ENCODE data around the gene IFT122.
"Not testable (repeated sequence)": the region's sequence is repeated elsewhere in the genome, so short reads cannot be mapped to it uniquely, and the experiment has no call there.

IFT122 gene

DNA sequence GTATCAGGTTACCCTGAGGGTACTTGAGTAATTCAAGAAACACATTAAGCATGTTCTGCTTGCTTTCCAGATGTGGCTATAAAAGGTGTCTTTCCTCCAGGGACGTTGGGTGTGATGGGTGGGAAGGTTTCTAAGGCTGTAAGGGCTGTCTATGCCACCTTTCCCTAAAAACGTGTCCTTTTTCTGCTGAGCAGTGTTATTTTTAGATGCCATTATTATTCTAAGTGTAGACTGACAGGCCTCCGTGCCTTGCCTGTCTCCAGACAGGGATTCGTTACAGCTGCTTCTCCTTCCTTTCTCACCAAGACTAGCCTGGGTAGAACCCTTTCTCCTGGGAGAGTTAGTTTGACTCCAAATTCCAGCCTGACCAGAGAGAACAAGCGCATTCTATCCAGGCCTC lies 61.6 kb downstream of the IFT122 start:
- DNase-seq: no peak

DNA sequence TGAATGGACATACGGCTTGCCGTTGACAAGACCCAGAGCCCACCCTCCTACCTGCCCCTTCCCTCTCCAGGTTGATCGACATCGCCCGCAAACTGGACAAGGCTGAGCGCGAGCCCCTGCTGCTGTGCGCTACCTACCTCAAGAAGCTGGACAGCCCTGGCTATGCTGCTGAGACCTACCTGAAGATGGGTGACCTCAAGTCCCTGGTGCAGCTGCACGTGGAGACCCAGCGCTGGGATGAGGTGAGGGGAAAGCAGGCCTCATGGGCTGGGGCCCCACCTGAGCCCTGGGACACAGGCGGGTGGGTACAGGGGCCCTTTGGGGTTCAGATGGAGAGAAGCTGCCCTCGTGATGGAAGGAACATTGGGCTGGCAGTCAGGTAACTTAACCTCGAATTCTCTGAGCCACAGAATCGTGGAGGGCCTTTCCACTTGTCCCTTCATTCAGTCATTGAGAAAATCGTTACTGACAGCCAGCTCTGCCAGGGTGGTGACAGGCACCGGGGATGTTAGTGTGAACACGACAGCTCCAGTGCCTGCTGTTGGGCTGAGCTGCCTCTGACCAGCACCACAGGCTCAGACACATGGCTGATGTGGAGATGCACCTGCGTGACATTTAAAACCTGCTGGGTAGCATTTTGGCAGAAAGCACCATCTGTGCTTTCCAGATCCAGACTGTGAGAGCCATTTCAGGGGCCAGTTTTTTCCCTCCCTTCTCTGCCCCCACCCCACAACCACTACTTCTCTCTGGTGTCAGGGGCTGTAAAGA lies 62.8 kb downstream of the IFT122 start:
- no peak for DNase-seq

DNA sequence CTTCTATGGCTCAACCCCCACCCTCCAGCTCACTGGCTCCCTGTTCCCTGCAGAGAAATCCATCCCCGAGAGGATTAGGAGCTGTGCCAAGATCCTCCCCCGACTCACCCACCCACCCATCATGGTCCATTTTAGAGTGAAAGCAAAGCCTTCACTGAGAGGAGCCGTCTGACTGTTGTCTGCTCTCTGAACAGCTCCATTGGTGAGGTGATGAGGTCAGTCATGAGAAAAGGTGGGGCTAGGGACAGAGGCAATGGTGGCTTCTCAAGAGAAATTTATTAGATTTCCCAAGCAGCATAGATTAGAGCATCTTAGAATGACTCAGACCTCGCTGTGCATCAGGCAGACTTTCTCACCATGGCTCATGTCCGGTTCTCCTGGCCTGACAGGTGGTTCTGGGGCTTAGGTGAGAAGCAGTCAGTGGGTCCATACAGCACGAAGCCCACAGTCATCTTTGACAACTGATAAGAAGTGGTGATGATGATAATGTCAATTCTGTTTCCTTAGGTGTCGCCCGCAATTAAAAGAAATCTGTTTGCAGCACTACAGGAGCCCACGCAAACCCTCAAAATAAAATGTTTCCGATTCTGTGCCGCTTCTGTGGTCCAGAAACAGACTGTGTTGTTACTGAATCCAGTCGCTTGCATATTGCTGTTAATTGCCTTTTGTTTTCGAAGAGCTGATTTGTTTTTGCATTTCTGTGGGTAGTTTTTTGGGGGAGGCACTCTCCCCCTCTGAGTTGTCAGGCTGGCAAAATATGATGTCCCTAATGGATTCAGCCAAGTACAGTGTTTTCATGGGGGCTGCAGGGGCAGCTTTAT lies 63.7 kb downstream of the IFT122 start:
- DNase-seq: no peak

DNA sequence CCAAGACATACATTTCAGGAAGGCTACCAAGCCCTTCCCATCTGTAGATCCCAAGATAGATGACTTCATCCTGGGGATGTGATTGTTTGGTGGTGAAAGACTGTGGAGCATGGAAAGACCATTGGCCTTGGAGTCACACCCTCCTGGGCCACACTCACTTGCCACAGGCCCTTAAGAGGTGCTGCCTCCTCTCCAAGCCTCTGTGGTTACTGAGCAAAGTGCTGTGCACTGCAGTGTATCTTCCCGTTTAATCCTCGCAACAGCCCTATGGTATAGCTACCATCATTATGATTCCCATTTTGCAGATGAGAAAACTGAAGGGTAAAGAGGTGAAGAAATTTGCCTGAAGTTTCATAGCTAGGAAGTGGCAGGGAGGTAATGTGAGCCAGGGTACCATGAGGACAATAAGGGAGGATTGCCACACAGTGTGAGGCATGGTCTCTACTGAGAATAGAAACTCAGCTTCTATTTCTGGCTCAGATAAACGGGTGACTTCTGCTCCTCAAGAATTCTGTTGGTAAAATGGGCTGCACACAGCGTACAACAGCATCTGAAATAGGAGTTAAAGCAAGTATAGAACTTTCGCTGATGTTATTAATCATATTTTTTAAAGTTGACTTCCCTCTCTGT lies 64.6 kb downstream of the IFT122 start:
- DNase-seq: no peak

DNA sequence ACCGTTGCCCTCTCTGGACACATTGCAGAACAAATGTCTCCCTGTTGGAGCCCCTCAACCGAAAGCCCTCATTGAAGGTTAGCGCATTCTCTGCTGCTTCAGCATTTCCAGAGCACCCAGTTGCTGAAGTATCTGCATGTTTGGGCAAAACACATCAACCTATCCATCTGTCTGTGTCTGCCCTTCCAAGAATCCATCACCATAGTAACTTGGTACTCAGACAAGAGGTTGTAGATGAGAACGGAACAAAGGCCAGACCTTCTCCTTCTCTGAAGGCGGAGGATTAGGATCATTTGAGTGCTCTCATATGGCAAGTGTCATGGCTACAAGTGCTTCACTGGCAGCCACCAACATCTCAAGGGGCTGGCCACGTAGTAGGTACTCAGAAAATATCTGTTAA lies 65.3 kb downstream of the IFT122 start:
- DNase-seq: no peak

DNA sequence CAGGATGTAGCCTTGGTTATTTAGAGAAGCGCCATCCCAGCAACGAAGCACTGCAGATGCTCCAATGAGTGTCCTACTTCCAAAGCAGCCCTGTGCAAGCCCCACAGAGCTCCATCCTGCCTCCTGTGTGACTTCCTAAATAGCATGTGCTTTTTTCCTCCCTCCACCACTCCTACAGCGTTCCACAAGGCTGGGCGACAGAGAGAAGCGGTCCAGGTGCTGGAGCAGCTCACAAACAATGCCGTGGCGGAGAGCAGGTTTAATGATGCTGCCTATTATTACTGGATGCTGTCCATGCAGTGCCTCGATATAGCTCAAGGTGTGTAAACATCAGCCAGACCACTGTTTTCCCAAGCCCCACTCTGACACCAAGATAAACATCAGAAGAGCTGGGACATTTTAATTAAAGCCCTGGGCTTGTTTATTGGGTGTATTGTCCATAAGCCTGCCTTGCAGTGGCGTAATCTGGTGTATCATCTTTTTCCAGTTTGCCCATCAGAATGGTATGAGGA lies 66.3 kb downstream of the IFT122 start:
- no peak for DNase-seq

DNA sequence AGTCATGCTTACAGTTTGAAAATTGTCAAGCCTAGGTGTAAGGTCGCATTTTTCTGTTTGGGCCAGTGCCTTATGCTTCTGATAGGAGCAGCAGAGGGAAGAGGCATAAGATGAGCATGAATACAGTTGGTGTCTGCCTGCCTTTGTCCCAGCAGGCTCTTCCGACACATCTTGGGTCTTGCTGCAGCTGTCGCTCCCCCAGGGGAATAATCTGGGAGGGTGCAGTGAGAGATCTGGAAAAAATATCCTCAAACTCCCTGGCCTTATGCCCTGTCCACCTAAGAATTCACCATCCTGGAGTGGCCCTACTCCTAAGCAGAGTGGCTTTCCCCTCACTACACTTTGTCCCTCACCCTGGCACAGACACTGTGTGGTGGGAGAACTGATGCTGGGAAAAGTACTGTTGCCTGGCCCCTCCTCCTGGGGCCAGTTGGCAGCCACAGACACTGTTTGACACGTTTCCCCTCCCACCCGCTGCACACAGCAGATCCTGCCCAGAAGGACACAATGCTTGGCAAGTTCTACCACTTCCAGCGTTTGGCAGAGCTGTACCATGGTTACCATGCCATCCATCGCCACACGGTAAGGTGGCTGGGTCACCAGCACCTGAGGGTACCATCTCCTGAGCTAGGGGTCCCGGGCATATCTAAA lies 67.3 kb downstream of the IFT122 start:
- DNase-seq: no peak

DNA sequence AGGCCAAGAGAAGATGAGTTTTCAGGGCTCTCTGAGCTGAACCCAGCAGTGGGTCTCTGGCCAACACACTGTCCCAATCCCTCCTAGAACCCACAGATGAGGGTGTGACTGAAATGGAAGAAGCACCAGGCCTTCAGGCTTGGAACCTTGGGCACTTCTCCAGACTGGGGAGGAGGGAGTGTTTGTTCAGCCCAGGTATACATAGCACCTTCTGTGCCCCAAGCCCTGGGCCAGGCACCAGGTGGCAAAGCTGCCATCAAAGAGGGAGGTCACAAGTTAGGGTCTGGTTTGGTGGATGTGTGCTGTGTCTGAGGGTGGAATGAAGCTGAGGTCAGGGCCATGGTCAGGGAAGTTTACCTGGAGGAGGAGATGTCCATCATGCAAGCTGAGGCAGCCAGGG lies 72.6 kb downstream of the IFT122 start:
- no peak for DNase-seq

DNA sequence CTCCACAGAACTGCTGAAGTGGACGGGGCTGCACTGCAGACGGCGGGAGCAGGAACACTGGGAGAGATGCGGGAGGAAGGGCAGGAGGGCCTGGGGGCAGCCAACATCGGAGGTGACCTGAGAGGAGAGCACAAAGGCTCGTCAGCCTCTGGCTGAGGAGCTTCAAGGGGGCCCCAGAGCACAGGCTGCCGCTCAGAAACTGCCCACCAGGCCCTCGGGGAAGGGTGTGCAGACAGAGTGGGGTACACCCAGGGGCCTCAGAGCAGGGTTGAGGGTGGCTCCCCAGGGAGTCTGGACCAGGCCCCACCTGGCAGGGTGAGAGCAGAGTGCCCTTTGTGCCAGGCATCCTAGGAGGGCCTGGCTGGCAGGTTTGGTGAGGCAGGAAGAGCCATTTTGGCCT lies 73.7 kb downstream of the IFT122 start:
- DNase-seq: no peak

DNA sequence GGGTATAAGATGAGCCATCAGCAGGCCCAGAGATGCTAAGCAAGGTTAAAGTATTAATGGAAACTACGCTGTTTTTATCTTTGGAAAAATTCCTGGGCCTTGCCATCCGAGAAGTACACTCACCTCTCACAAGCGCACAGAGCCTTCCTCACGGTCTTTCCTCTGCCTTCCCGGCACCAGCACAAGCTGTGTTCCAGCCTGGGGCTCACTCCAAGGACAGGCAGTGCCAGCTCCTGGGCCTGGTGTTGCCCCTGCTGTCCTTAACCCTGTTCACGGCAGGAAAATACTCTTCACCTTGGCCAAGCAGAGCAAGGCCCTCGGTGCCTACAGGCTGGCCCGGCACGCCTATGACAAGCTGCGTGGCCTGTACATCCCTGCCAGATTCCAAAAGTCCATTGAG lies 74.1 kb downstream of the IFT122 start:
- no peak for DNase-seq

DNA sequence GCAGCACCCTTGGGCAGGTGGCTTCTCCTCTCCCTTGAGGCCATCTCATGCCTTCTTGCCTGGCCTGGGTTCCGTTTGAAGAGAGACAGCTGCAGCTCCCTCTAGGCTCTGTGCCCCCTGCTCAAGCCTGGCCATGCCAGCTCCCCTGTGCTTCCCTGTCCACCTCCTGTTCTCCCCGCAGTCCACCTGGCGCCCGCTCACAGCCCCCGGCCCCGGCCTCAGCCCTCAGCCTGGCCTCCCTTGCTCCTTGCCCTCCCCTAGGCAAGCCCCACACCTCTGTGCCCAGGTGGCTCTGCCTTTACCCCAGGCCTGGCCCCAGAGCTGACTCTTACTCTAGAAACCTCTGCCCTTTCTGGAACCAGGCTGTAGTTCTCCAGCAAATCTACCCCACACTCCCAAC lies 74.5 kb downstream of the IFT122 start:
- DNase-seq: no peak

DNA sequence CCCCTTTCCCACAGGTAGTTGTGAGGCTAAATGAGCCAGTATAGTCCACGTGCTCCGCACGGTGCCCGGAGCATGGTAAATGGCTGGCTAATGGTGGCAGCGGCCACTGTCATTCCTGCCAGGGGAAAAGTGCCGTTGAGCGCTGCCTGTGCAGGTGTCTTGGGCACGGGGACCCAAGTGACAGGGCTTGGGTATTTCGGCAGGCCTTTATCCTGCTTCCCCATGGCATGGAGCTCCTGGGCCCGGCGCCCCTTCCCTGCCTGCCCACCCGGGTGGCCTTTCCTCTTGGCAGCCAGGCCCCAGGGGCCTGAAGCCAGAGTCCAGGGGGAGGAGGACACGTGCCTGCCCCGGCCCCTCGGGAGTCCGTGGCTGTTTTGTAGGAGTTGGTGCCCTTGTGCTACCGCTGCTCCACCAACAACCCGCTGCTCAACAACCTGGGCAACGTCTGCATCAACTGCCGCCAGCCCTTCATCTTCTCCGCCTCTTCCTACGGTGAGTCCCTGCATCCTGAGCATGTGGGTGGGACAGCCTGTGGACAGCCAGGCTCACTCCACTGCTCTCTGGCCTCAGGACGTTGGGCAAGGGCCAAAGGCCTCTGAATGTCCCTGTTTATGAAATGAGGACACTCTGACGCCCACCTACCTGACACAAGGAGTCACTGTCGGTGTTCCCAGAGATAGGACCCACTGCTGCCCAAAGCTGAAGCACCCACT lies 75.2 kb downstream of the IFT122 start:
- DNase-seq: not testable (repeated sequence)

DNA sequence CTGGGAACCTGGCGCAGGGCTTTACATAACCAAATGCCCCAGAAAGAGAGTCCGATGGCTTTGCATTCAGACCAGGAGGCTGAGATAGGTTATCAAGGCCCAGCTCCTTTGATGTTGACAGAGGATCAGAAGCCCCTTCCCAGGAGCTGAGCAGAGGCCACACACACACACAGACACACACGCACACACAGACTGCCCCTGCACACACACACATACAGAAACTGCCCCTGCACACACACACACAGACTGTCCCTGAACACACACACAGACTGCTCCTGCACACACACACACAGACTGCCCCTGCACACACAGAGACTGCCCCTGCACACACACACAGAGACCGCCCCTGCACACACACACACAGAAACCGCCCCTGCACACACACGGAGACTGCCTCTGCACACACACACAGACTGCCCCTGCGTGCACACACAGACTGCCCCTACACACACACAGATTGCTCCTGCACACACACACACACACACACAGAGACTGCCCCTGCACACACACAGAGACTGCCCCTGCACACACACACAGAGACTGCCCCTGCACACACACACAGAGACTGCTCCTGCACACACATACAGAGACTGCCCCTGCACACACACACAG lies 75.9 kb downstream of the IFT122 start:
- DNase-seq: not testable (repeated sequence)

DNA sequence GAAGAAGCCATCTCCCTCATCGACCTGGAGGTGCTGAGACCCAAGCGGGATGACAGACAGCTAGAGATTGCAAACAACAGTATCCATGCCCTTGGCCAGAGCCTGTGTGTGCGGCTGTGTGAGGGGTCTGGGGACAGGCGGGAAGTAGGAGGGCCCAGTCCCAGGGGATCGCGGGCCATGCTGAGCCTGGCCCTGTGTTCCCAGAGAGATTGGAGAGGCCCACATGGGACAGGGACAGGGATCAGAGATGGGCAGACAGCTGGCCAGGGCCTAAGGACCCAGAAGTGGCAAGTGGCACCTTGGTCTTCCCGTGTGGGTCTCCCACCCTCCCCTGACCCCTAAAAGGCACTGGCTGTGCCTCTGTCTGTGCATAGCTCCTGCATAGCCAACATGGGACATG lies 77.5 kb downstream of the IFT122 start:
- no peak for DNase-seq

DNA sequence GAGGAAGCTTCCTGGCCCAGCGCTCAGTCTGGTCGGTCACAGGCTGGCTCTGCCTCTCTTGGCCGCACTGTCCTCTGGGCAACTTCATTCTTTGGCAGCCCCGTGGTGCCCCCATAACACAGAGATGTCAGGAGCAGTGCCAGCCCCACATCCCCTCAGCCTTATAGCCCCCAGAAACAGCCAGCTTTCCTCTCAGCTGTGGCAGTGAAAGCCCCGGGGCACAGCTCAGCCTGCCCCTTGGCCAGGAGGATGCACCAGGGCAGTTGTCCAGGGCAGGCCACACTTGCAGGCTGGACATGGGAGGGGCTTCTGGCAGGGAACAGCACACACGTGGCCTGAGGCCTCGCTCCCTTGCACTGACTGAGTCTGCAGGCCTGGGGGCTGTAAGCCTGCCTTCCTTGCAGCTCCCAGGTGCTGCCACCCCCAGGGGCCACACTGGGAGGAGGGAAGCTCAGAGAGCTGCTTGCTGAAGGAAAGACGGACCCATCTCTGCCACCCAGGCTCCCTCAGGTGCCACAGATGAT lies 78.1 kb downstream of the IFT122 start:
- DNase-seq: no peak

DNA sequence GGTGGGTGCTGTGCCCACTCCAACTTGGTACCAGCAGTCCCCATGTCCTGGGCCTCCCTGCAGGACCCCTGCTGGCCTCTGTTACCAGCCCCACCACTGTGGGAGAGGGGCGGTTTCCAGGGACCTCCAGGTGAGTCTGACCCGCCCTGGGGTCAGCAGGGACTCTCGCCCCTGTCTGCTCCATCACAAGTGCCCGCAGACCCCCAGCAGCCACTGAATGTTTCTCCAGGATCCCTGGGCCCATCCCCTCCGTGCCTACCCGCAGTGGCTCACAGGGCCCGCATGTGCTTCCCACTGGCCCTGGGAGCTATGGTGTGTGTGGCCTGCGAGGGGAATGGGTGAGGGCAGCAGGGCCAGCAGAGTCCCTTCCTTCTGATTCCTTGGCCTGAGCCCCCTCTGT lies 78.6 kb downstream of the IFT122 start:
- no peak for DNase-seq

DNA sequence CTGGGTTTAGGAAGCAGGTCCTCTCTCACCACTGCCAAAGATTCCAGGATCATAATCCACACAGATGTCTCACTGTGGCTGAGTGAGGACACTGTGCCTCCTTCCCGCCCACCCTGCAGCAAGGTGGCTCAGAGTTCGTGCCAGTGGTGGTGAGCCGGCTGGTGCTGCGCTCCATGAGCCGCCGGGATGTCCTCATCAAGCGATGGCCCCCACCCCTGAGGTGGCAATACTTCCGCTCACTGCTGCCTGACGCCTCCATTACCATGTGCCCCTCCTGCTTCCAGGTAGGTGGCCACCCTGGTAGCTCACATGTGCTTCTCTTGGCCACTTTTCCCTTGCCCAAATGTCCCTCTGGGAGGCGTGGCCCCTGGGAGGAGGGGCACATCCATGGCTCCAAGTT lies 79.4 kb downstream of the IFT122 start:
- DNase-seq: no peak

DNA sequence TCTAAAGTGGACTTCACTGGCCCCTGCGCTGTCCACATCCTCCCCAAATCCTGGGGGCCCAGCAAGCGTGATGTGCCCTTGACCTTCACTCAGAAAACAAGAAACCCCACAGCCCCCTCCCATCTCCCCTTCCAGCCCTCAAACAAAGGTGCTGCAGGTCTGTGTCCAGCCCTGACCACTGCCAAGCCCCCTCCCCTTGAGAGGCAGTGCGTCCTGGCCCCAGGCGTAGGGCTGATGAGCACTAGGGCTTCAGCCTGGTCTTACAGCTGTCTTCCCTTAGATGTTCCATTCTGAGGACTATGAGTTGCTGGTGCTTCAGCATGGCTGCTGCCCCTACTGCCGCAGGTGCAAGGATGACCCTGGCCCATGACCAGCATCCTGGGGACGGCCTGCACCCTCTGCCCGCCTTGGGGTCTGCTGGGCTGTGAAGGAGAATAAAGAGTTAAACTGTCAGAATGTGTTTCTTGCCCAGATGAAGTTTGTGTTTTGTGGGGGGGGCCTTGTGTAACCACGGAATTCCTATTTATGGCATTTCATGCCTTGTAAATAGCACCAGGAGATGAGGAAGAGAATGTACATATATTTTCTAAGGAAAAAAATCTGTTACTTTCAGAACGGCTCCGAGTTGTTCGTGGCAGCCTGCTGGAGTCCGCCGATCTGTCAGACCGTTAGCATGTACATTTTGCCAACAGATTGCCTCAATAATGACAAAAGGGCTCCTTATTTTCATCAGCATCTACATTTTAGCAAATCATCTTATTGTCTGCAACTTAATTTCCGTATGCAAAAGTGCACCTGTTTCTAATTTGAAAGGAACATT lies 80.1 kb downstream of the IFT122 start:
- DNase-seq: no peak

DNA sequence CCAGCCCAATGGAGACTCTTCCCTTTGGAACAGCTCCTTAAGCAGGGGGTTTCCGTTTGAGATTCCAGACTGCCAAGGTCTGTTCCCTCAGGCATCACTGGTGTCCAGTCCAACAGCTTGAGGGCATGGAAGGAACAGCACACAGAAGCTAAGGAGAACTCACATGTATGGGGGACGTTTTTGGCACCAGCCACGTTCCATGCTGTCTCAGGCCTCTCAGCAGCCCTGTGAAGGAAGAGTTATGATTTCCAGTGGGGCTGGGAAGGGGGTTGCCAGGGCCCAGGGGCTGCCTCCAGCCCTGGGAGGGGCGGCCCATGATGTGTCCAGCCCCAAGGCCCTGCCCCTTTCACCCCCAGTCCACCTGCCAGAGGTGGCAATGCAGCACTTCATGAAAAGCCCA lies 80.9 kb downstream of the IFT122 start:
- DNase-seq: no peak

DNA sequence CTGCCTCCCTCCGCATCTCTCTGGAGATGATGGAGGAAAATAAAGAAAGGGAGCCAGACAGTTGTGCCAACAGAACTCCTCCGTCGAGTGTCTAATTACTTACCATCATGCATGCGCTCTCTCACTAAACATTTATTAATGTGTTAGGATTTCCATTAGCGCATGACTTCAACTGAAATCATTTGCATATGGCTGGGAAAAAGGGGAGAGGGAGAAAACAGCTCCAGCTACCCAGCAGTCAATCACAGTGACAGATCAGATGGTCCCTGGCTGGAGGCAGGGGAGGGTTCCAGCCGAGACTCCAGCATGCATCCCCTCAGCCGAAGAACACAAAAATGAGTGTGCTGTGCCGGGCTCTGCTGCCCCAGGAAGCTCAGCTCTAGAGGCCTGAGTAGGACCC lies 81.6 kb downstream of the IFT122 start:
- no peak for DNase-seq

DNA sequence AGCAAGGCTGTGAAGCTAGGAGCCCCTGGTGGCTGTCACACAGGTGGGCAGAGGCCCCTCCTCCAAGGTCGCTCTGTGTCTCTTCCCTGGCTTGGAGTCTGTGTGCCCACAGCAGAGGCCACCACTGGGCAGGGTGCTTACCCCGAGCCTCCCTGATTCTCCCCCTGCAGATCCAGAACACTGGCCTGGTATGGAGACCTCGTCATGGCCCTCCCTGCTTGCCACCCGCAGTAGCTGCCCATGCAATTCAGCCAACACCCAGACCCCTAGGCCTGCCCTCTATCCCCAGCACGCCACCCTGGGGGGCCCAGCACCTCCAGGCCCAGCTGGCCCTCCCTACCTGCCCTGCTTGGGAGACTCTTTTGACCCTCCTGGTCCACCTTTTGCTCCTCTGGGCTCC lies 82.9 kb downstream of the IFT122 start:
- DNase-seq: no peak

All from CD4-positive, alpha-beta T cell treated with Interleukin-17A for 4 hours (primary cell).